Heart left ventricle (tissue), 16 donors: Measurements from ENCODE around the gene RFESD. TPM values are rescaled to one million over a fixed set of nuclear protein-coding genes. Genes with fewer than 3 reads are reported as not detected.
A peak's percentile ranks its signal among the peaks of the same experiment; 100 is the strongest.
"Not testable (repeated sequence)": the region's sequence is repeated elsewhere in the genome, so short reads cannot be mapped to it uniquely, and the experiment has no call there.

ENCODE experiments used
- ATAC-seq, 4 donors: fragments of 200-7000 bp; cut with Tn5 transposase; one replicate each; pipeline ENCODE4 v1.9.1; 2020 to 2022; ENCODE audit warnings: moderate library complexity in 4 of 4, mild to moderate bottlenecking in 3 of 4, moderate number of reproducible peaks in 1 of 4
- DNase-seq, 5 donors: peaks; one replicate each; pipeline ENCODE4 v3.0.0-alpha.2; 2020
- H3K27ac ChIP-seq, 12 donors: fragments of 200-600 bp; sonication (generic) in 4 of 12; one replicate each; pipeline versions ENCODE4 v1.5.0 to v1.8.0; 2016 to 2022; ENCODE audit warnings: mild to moderate bottlenecking in 2 of 12
- H3K27me3 ChIP-seq, 9 donors: fragments of 200-600 bp; sonication (generic) in 2 of 9; one replicate each; pipeline versions ENCODE4 v1.5.1 to v1.8.0; 2016 to 2022; ENCODE audit warnings: mild to moderate bottlenecking in 3 of 9
- H3K36me3 ChIP-seq, 9 donors: fragments of 200-600 bp; sonication (generic) in 2 of 9; one replicate each; pipeline versions ENCODE4 v1.5.0 to v1.8.0; 2018 to 2022; ENCODE audit warnings: mild to moderate bottlenecking in 2 of 9
- H3K4me1 ChIP-seq, 12 donors: fragments of 200-600 bp; sonication (generic) in 4 of 12; one replicate each; pipeline versions ENCODE4 v1.5.0 to v1.8.0; 2016 to 2022; ENCODE audit warnings: mild to moderate bottlenecking in 3 of 12
- H3K4me3 ChIP-seq, 12 donors: fragments of 200-600 bp; sonication (generic) in 4 of 12; one replicate each; pipeline versions ENCODE4 v1.5.0 to v1.8.0; 2017 to 2022; ENCODE audit warnings: mild to moderate bottlenecking in 9 of 12, moderate library complexity in 4 of 12
- H3K9me3 ChIP-seq, 12 donors: fragments of 200-600 bp; sonication (generic) in 4 of 12; one replicate each; pipeline versions ENCODE4 v1.5.0 to v1.8.0; 2016 to 2022; ENCODE audit warnings: mild to moderate bottlenecking in 1 of 12
- POLR2A ChIP-seq, 2 donors: fragments of 450-650 bp; IDR thresholded peaks; one replicate each; pipeline ENCODE4 v1.6.1; 2017; ENCODE audit warnings: antibody characterized with exemption in 2 of 2, mild to moderate bottlenecking in 2 of 2, moderate library complexity in 2 of 2
- WGBS, 4 donors: extraction: QIAGEN DNeasy Blood & Tissue Kit in 2 of 4; methylation state at CpG; one replicate each; pipeline versions ENCODE4 v1.1.5 to v1.1.7; 2013 to 2018; 5-methylcytosine and 5-hydroxymethylcytosine counted together
- intact Hi-C, 10 donors: fragments of 100-400 bp; cut with DNase I; formaldehyde crosslinking; loops; one replicate each; pipeline versions ENCODE4 v1.11.1 to v1.14.2; 2022
- polyA plus RNA-seq, 2 donors: library from polyadenylated mRNA; stranded (reverse); fragments of 200-250 nt; gene quantifications; one replicate each; pipeline ENCODE4 v1.2.3, GENCODE V29; 2013
- total RNA-seq, 9 donors: library from RNA; depleted of rRNA in 2 of 9; stranded (reverse); fragments of >200 nt in 2 of 9; fragmentation: NEBNext Ultra II Directional in 3 of 9; extraction: Animal tissue kit (Norgen Biotek cat#: 25700) in 3 of 9; gene quantifications; one replicate each; pipeline versions ENCODE4 v1.1.0 to v1.2.4, GENCODE V29; 2016 to 2023
- TF ChIP-seq, protein P1 (sequence below), 12 donors: fragments of 200-600 bp; sonication (generic) in 4 of 12; IDR thresholded peaks; one replicate each; pipeline versions ENCODE4 v1.5.0 to v1.8.0; 2018 to 2022; ENCODE audit warnings: antibody characterized with exemption in 12 of 12, mild to moderate bottlenecking in 5 of 12
- donor health status: ischemic (EF 13 %, LVEDD 7.1; RV severe dilation, severe dysfunction).
- donor health status: healthy with polysubstance abuse.
- donor health status: DM: no; HTN: yes; CAD: no.
- donor health status: DM: no; HTN: no; CAD: no.
- donor health status: ischemic (EF 25% LVEDD 6.9; RV normal size, moderate dysfunction).
- donor health status: ischemic (EF 25% LVEDD 5.7; RV mildly dilated, moderate dysfunction).
- donor health status: healthy.
- donor health status: DM: yes; HTN: yes; CAD: no.
- donor health status: ischemic (EF 35%, LVEDD 5.7; RV mildly dilated, moderate dysfunction).
- donor health status: nonischemic (EF 11% LVEDD 7.7; RV severe dilation, severe dysfunction).
- donor health status: DM: yes; HTN: yes; CAD: no.
- donor health status: PGD.
- donor health status: ischemic (EF 29% LVEDD 5.4; RV normal size, mild dysfunction).
- donor health status: nonischemic (EF 23%, LVEDD 6.1; RV moderate dilation, normal function).

RFESD gene
- total and polyA plus RNA-seq, 11 donors = 1.3 to 5.0 (median 3.5) TPM

DNA sequence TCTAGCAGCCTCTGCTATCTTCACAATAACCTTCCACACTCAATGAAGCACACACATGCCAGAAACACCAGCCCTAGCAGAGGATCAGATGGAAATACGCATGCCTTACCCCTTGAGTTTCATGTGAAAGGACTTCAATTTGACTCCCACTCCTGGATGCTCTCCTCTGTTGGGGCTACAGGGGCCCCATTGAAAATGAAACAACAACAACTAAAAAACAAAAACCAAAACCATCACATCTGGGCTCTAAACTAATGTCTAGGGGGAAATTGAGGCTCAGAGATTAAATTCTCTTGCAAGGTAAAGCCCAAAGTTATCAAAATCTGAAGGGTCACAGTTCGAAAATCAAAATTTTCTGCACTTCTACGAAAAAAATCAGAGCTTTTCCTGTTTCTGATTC lies 7.9 kb upstream of the RFESD start:
- Histone ChIP-seq H3K27me3 (peaks cover 0 to 6% (median 0%) of the 10 kb centered on the region in 9 donors), H3K27ac (no peak overlapping the region), H3K9me3 (no peaks in the 10 kb centered on the region), H3K4me3 (no peak overlapping the region), H3K4me1 (no peaks in the 10 kb centered on the region), H3K36me3 (no peaks in the 10 kb centered on the region)
- ATAC-seq = no peak
- TF ChIP-seq, protein P1, sequence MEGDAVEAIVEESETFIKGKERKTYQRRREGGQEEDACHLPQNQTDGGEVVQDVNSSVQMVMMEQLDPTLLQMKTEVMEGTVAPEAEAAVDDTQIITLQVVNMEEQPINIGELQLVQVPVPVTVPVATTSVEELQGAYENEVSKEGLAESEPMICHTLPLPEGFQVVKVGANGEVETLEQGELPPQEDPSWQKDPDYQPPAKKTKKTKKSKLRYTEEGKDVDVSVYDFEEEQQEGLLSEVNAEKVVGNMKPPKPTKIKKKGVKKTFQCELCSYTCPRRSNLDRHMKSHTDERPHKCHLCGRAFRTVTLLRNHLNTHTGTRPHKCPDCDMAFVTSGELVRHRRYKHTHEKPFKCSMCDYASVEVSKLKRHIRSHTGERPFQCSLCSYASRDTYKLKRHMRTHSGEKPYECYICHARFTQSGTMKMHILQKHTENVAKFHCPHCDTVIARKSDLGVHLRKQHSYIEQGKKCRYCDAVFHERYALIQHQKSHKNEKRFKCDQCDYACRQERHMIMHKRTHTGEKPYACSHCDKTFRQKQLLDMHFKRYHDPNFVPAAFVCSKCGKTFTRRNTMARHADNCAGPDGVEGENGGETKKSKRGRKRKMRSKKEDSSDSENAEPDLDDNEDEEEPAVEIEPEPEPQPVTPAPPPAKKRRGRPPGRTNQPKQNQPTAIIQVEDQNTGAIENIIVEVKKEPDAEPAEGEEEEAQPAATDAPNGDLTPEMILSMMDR (IDR thresholded peaks at IDR 0.05) = no peak
- no peak for TF ChIP-seq POLR2A (IDR thresholded peaks at IDR 0.05)
- 75 to 76% (median 76%) methylated on average over 3 of the region's 3 CpGs for WGBS, 4 donors
- intact Hi-C loops = loop anchor here in 2 of 10 donors (10.0 kb wide), 1 partner anchor 84 kb away; the partner anchor contains the start of genes ARSK (in 2 of the 2) and SKIC3 (in 2 of the 2)
- DNase-seq = no peak

DNA sequence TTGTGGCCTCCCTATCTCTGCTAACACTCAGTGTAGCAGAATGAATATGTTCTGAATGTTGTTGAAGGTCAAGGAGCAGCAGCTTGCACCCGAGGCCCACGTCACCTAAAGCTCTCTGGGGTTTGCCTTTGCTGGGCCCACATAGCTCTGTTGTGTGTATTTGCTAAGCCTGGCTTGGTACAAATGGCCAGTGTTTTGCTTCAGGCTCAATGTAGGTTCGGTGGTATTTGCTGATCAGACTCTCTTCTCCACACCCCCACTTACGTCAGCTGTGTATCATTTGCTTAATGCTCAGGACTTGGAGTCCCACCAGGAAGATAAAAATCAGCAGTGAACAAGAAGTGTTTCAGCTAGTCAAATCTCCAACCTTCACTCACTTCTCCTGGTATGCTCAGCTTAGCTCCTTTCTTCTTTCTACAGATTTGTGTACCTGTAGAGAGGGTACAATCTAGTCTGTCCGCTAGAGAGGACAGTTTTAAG lies 4.8 kb upstream of the RFESD start:
- H3K4me3 ChIP-seq = no peak overlapping the region
- 73 to 88% (median 81%) methylated on average over 5 of the region's 5 CpGs for WGBS, 4 donors
- peaks cover 0 to 6% (median 0%) of the 10 kb centered on the region in 9 donors for H3K27me3 ChIP-seq
- ATAC-seq (no peak), DNase-seq (no peak)
- intact Hi-C loops = loop anchor here (5.0 to 10.0 kb wide), 9 partner anchors 133 to 963 kb away; no protein-coding TSS in a partner anchor
- H3K27ac ChIP-seq = no peak overlapping the region
- TF ChIP-seq POLR2A (IDR thresholded peaks at IDR 0.05) = no peak
- TF ChIP-seq, protein P1 (IDR thresholded peaks at IDR 0.05) = no peak
- H3K36me3 ChIP-seq = no peaks in the 10 kb centered on the region
- H3K9me3 ChIP-seq = no peaks in the 10 kb centered on the region
- H3K4me1 ChIP-seq = peaks cover 0 to 15% (median 0%) of the 10 kb centered on the region in 12 donors

DNA sequence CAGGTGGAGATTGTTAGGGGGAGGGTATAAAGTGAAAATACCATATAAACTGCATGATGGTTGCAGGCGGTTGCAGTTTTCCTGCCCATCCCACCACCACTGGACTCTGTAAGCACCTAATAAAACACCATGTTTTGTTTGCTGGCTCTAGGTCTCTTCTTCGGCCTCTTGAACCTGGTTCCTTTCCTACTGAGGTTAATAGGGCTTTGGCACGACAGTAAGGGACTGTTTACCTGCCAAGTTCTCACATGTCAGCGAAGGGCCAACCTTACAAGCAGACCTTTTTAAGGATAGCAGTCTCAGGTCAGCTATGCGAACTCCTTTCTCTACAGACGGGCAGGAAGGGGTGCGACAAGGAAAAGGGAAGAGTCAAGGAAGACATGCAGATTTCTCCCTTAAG lies 3.4 kb upstream of the RFESD start:
- ATAC-seq (no peak), DNase-seq (no peak)
- intact Hi-C loops = loop anchor here (5.0 to 10.0 kb wide), 9 partner anchors 132 to 962 kb away; no protein-coding TSS in a partner anchor
- TF ChIP-seq, protein P1 (IDR thresholded peaks at IDR 0.05) = no peak
- no peak for TF ChIP-seq POLR2A (IDR thresholded peaks at IDR 0.05)
- Histone ChIP-seq H3K4me3 (no peak overlapping the region), H3K27ac (no peak overlapping the region), H3K27me3 (peaks cover 0 to 6% (median 0%) of the 10 kb centered on the region in 9 donors), H3K4me1 (peaks cover 0 to 25% (median 9%) of the 10 kb centered on the region in 12 donors), H3K36me3 (no peaks in the 10 kb centered on the region), H3K9me3 (no peaks in the 10 kb centered on the region)
- 86 to 90% (median 87%) methylated on average over 7 of the region's 7 CpGs for WGBS, 4 donors

DNA sequence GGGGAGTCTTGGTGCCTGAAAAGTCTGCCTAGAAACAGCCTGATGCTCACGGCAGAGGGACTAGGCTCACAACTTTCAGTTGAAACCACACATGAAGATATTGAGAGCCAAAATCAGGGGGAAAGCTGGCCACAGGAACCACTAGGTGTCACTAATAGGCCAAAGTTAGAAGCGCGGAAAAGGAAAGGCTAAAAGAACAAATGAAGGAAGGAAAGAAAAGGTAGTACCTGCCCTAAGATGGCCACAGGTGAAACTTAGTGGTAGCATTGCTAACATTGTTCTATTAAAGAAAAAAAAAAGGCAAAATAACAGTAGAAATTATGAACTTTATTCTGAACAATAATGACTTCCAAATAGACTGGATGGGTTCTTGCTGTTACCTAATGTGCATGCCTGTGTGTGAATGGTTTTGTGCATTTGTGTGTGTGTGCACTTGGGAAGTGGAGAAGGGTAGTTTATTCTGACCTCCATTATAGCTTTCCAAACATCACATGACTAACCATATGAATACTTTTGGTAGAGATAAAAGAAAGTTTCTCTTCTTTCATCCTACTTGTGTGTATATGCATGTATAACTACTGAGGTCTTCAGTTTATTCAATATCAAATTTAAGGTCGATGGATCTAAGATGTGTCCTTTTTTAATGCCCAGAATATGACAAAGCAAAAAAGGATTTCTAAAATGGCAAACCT lies 2.1 kb upstream of the RFESD start:
- ATAC-seq = peak in 1 of 4 donors; percentile 12
- Histone ChIP-seq H3K4me3 (no peak overlapping the region), H3K27ac (peak overlapping the region in 4 of 12 donors; percentile 17 to 99 (median 95)), H3K36me3 (no peaks in the 10 kb centered on the region), H3K9me3 (no peaks in the 10 kb centered on the region), H3K4me1 (peaks cover 0 to 25% (median 9%) of the 10 kb centered on the region in 12 donors), H3K27me3 (no peaks in the 10 kb centered on the region)
- intact Hi-C loops = loop anchor here (1.0 to 10.0 kb wide), 15 partner anchors 88 to 960 kb away; partner anchors contain the start of gene RHOBTB3 (in 3 of the 10)
- peak in 3 of 5 donors; percentile 20 to 34 (median 31) for DNase-seq
- TF ChIP-seq, protein P1 (IDR thresholded peaks at IDR 0.05) = peak; percentile 43 to 76 (median 70)
- TF ChIP-seq POLR2A (IDR thresholded peaks at IDR 0.05) = no peak
- 16 to 23% (median 19%) methylated on average over 4 of the region's 4 CpGs for WGBS, 4 donors

DNA sequence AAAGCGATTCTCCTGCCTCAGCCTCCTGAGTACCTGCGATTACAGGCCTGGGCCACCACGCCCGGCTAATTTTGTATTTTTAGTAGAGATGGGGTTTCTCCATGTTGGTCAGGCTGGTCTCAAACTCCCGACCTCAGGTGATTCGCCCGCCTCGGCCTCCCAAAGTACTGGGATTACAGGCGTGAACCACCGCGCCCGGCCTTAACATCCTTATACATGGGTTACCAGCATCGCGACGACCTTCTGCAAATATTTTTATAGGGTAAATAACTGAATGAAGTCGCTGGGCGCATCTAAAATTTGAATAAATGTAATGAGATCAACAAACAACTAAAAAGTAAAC lies 380 bp upstream of the RFESD start:
- peak in 1 of 5 donors; percentile 35 for DNase-seq
- not testable (repeated sequence) for H3K27me3 ChIP-seq, H3K36me3 ChIP-seq, H3K9me3 ChIP-seq, ATAC-seq
- H3K27ac ChIP-seq = peak overlapping the region; percentile 89 to 99 (median 95)
- H3K4me1 ChIP-seq = peaks cover 0 to 25% (median 9%) of the 10 kb centered on the region in 12 donors
- WGBS, 4 donors = 86 to 92% (median 90%) methylated on average over 17 of the region's 17 CpGs
- peak overlapping the region in 11 of 12 donors; percentile 52 to 76 (median 65) for H3K4me3 ChIP-seq
- intact Hi-C loops = loop anchor here in 8 of 10 donors (1.0 to 10.0 kb wide), 13 partner anchors 85 to 959 kb away; partner anchors contain the start of gene RHOBTB3 (in 6 of the 8)
